WTC11 (cell line): Measurements from ENCODE around the gene HOXA7. TPM values are rescaled to one million over a fixed set of nuclear protein-coding genes. Genes with fewer than 3 reads are reported as not detected.

Source experiments
- ATAC-seq: fragments of 200-7000 bp; cut with Tn5 transposase; 2 replicates; pipeline ENCODE4 v1.10.0; 2021; ENCODE audit warnings: mild to moderate bottlenecking, moderate library complexity
- CTCF ChIA-PET: fragments of 300-600 bp; sonication (Branson Sonifier 250); formaldehyde crosslinking; loops from one replicate; lab custom pipeline; 2021; ENCODE audit warnings: antibody characterized with exemption; lab: Charles Lee
- POLR2A ChIA-PET: fragments of 350-600 bp; sonication (Branson Sonifier 250); formaldehyde crosslinking; loops from one replicate; lab custom pipeline; 2021; ENCODE audit warnings: antibody characterized with exemption; lab: Charles Lee
- DNase-seq: peaks from one replicate; pipeline ENCODE4 v3.0.0; 2021; ENCODE audit warnings: low spot score
- H3K27ac Mint-ChIP-seq: 2 replicates; pipeline ENCODE4 v1.8.0; 2021; ENCODE audit warnings: mixed read lengths
- H3K27me3 Mint-ChIP-seq: 2 replicates; pipeline ENCODE4 v1.8.0; 2021; ENCODE audit warnings: low read depth, mild to moderate bottlenecking, moderate library complexity, mixed read lengths
- H3K36me3 Mint-ChIP-seq: 2 replicates; pipeline ENCODE4 v1.8.0; 2021; ENCODE audit warnings: mixed read lengths
- H3K4me1 Mint-ChIP-seq: 2 replicates; pipeline ENCODE4 v1.8.0; 2022; ENCODE audit warnings: mixed read lengths
- H3K4me3 Mint-ChIP-seq: 2 replicates; pipeline ENCODE4 v1.8.0; 2021; ENCODE audit warnings: mild to moderate bottlenecking, moderate library complexity, mixed read lengths
- H3K9me3 Mint-ChIP-seq: 2 replicates; pipeline ENCODE4 v1.8.0; 2021; ENCODE audit warnings: mixed read lengths
- CDX4 ChIP-seq: fragments of 250-450 bp; sonication (Bioruptor Pico); IDR thresholded peaks from 2 replicates; pipeline ENCODE4 v1.9.0; 2021; ENCODE audit warnings: moderate library complexity, mild to moderate bottlenecking, inconsistent platforms, borderline replicate concordance
- ESRRA ChIP-seq: sonication (generic); formaldehyde crosslinking; IDR thresholded peaks from 2 replicates; pipeline ENCODE4 v1.8.1; 2022; ENCODE audit warnings: mild to moderate bottlenecking, missing genetic modification reagents, borderline replicate concordance
- IRF1 ChIP-seq: sonication (generic); formaldehyde crosslinking; IDR thresholded peaks from 2 replicates; pipeline ENCODE4 v1.8.0; 2023; ENCODE audit warnings: missing genetic modification reagents
- JAZF1 ChIP-seq: fragments of 250-450 bp; sonication (Bioruptor Pico); IDR thresholded peaks from 2 replicates; pipeline ENCODE4 v1.9.0; 2021; ENCODE audit warnings: moderate library complexity, mild to moderate bottlenecking, inconsistent platforms
- MLX ChIP-seq: sonication (generic); formaldehyde crosslinking; IDR thresholded peaks from 2 replicates; pipeline ENCODE4 v1.8.1; 2023; ENCODE audit warnings: mild to moderate bottlenecking, missing genetic modification reagents, moderate library complexity
- NFYB ChIP-seq: sonication (generic); formaldehyde crosslinking; conservative IDR thresholded peaks from 2 replicates; pipeline ENCODE4 v1.8.0; 2022; ENCODE audit warnings: low read depth, missing genetic modification reagents
- PREB ChIP-seq: sonication (generic); formaldehyde crosslinking; IDR thresholded peaks from 2 replicates; pipeline ENCODE4 v1.8.1; 2022; ENCODE audit warnings: mild to moderate bottlenecking, missing genetic modification reagents, moderate library complexity, borderline replicate concordance
- SOX15 ChIP-seq: fragments of 250-450 bp; sonication (Bioruptor Pico); IDR thresholded peaks from 2 replicates; pipeline ENCODE4 v1.9.0; 2021; ENCODE audit warnings: mild to moderate bottlenecking
- TEAD4 ChIP-seq: sonication (generic); formaldehyde crosslinking; IDR thresholded peaks from 2 replicates; pipeline ENCODE4 v1.8.0; 2022; ENCODE audit warnings: mild to moderate bottlenecking, missing genetic modification reagents
- USF1 ChIP-seq: sonication (generic); formaldehyde crosslinking; IDR thresholded peaks from 2 replicates; pipeline ENCODE4 v1.8.0; 2022; ENCODE audit warnings: mild to moderate bottlenecking, missing genetic modification reagents
- USF2 ChIP-seq: sonication (generic); formaldehyde crosslinking; IDR thresholded peaks from 2 replicates; pipeline ENCODE4 v1.8.1; 2023; ENCODE audit warnings: mild to moderate bottlenecking, missing genetic modification reagents, moderate library complexity
- ZNF121 ChIP-seq: sonication (generic); formaldehyde crosslinking; IDR thresholded peaks from 2 replicates; pipeline ENCODE4 v1.8.0; 2023; ENCODE audit warnings: missing genetic modification reagents
- ZNF232 ChIP-seq: sonication (generic); formaldehyde crosslinking; IDR thresholded peaks from 2 replicates; pipeline ENCODE4 v1.8.0; 2022; ENCODE audit warnings: mild to moderate bottlenecking, missing genetic modification reagents
- ZNF396 ChIP-seq: fragments of 250-450 bp; sonication (Bioruptor Pico); IDR thresholded peaks from 2 replicates; pipeline ENCODE4 v1.8.0; 2021; ENCODE audit warnings: mild to moderate bottlenecking, moderate library complexity, borderline replicate concordance
- ZNF532 ChIP-seq: fragments of 250-450 bp; sonication (Bioruptor Pico); IDR thresholded peaks from 2 replicates; pipeline ENCODE4 v1.9.0; 2021; ENCODE audit warnings: mild to moderate bottlenecking, borderline replicate concordance
- total RNA-seq: library from RNA; stranded (reverse); gene quantifications from 3 replicates; pipeline ENCODE4 v1.2.3, GENCODE V29; 2021

Gene HOXA7
- total RNA-seq, 1 experiment from 2014 or later: not detected

- POLR2A ChIA-PET: no interaction called here
- no peak overlapping the region for H3K27ac Mint-ChIP-seq
- peaks cover 17% of the 10 kb centered on the region for H3K4me1 Mint-ChIP-seq
- no peaks in the 10 kb centered on the region for H3K9me3 Mint-ChIP-seq
- ATAC-seq (no peak), DNase-seq (no peak)
- H3K27me3 Mint-ChIP-seq: peaks cover 100% of the 10 kb centered on the region
- CTCF ChIA-PET: no interaction called here
- TF ChIP-seq IRF1 (CRISPR knock-in tag) (no peak), JAZF1 (no peak), CDX4 (no peak), PREB (CRISPR knock-in tag) (no peak), MLX (CRISPR knock-in tag) (no peak), ESRRA (CRISPR knock-in tag) (no peak), ZNF121 (CRISPR knock-in tag) (no peak), TEAD4 (CRISPR knock-in tag) (no peak)
- no peaks in the 10 kb centered on the region; the same call in 1 of the 2 replicates for H3K36me3 Mint-ChIP-seq
- no peak overlapping the region for H3K4me3 Mint-ChIP-seq
Observed at GRCh38 chr7:27137640-27138315, 18.7 kb downstream of the HOXA7 start.

GRCh38 chr7:27134392-27134791 lies 22.1 kb downstream of the HOXA7 start:
- no peak for DNase-seq
- ChIA-PET POLR2A (no interaction called here), CTCF (interaction anchor here (1.0 to 1.7 kb wide), 2 partner anchors 9 to 27 kb away, joined by 4 to 6 read pairs; partner anchors contain the start of gene HOXA5)
- peaks cover 13% of the 10 kb centered on the region; the same call in 1 of the 2 replicates for H3K4me1 Mint-ChIP-seq
- peaks cover 96% of the 10 kb centered on the region for H3K27me3 Mint-ChIP-seq
- no peak for TF ChIP-seq ZNF532 (CRISPR knock-in tag)
- no peak for TF ChIP-seq ZNF396 (CRISPR knock-in tag)
- no peak for TF ChIP-seq SOX15 (CRISPR knock-in tag)
- TF ChIP-seq USF1: no peak
- no peak for TF ChIP-seq ZNF232 (CRISPR knock-in tag)
- TF ChIP-seq USF2 (CRISPR knock-in tag): no peak
- no peak for TF ChIP-seq NFYB
- H3K4me3 Mint-ChIP-seq: no peak overlapping the region
- no peak for ATAC-seq
- no peak overlapping the region for H3K27ac Mint-ChIP-seq
- H3K36me3 Mint-ChIP-seq: no peaks in the 10 kb centered on the region; the same call in 1 of the 2 replicates
- no peaks in the 10 kb centered on the region for H3K9me3 Mint-ChIP-seq
